ENCODE measurements around the gene DHPS. TPM values are rescaled to one million over a fixed set of nuclear protein-coding genes. Genes with fewer than 3 reads are reported as not detected.
"Not testable (repeated sequence)": the region's sequence is repeated elsewhere in the genome, so short reads cannot be mapped to it uniquely, and the experiment has no call there.

DHPS gene
- total and polyA plus RNA-seq, 2 experiments from 2014 or later, result 50.9 to 68.4 TPM

DNA sequence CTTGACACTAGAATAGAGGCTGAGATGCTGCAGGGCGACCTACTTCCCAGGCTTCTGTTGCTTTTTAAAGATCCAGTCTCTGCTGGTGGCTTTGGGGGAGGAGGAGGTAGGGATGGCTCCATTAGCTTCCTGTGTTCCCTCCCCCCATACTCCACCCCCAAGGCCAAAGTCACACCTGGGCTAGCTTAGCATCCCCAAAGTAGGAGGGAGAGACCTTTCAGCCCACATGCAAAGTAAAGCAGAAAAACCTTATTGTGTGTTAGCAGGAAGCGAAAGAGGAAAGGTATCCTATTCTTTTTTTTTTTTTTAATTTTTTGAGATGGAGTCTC is 45.3 kb upstream of the DHPS start:
- Histone ChIP-seq H2AFZ (no peak overlapping the region), H3K4me3 (no peak overlapping the region), H3F3A (ENCODE audit: insufficient read depth) (peaks cover 24% of the 10 kb centered on the region), H4K20me1 (ENCODE audit: insufficient read depth) (no peaks in the 10 kb centered on the region; the same call in 1 of the 2 replicates), H3K27ac (no peak overlapping the region), H3K4me2 (ENCODE audit: unreplicated experiment) (no peak overlapping the region), H3K27me3 (replicated peaks; ENCODE audit: insufficient read depth) (no peaks in the 10 kb centered on the region), H3K4me1 (ENCODE audit: insufficient read depth) (peaks cover 6% of the 10 kb centered on the region; the same call in 1 of the 2 replicates), H3K36me3 (ENCODE audit: low read depth) (peaks cover 19% of the 10 kb centered on the region; the same call in 1 of the 2 replicates), H3K9me2 (ENCODE audit: insufficient read depth) (no peaks in the 10 kb centered on the region), H3K79me2 (ENCODE audit: insufficient read depth) (peaks cover 51% of the 10 kb centered on the region), H3K9ac (no peak overlapping the region), H3K9me3 (ENCODE audit: low read depth) (no peaks in the 10 kb centered on the region)
- 73 to 83% methylated on average over 2 of the region's 2 CpGs for WGBS, 2 experiments (ENCODE audit: low coverage in 1 of 2, low lambda C conversion rate in 2 of 2, missing lambda C conversion rate in 2 of 2)
- DNase-seq, result no peak
- in situ Hi-C loops (cut with MboI), result no loop called here
- TF ChIP-seq EZH2 (IDR thresholded peaks at IDR 0.05; ENCODE audit: insufficient read depth, poor library complexity, severe bottlenecking) (no peak), EZH2phosphoT487 (IDR thresholded peaks at IDR 0.05; ENCODE audit: insufficient read depth, low read depth) (no peak)

DNA sequence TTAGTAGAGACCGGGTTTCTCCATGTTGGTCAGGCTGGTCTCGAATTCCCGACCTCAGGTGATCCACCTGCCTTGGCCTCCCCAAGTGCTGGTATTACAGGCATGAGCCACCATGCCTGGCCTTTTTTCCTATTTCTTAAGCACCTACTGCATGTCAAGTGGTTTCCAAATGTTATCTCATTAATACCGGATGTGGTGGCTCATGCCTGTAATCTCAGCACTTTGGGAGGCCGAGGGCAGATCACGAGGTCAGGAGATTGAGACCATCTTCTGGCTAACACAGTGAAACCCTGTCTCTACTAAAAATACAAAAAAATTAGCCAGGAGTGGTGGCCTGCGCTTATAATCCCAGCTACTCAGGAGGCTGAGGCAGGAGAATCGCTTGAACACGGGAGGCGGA is 43.9 kb upstream of the DHPS start:
- DNase-seq; H3K4me1 ChIP-seq (ENCODE audit: insufficient read depth); H3K9ac ChIP-seq; H3K9me3 ChIP-seq (ENCODE audit: low read depth); H3K27ac ChIP-seq; in situ Hi-C loops (cut with MboI); H2AFZ ChIP-seq; H3K27me3 ChIP-seq (replicated peaks; ENCODE audit: insufficient read depth); H3K4me3 ChIP-seq; H4K20me1 ChIP-seq (ENCODE audit: insufficient read depth); H3K4me2 ChIP-seq (ENCODE audit: unreplicated experiment); H3K9me2 ChIP-seq (ENCODE audit: insufficient read depth): not testable (repeated sequence)
- H3F3A ChIP-seq (ENCODE audit: insufficient read depth), result peaks cover 31% of the 10 kb centered on the region
- H3K36me3 ChIP-seq (ENCODE audit: low read depth), result peaks cover 12% of the 10 kb centered on the region; the same call in 1 of the 2 replicates
- peaks cover 51% of the 10 kb centered on the region for H3K79me2 ChIP-seq (ENCODE audit: insufficient read depth)
- WGBS, 2 experiments (ENCODE audit: low coverage in 1 of 2, low lambda C conversion rate in 2 of 2, missing lambda C conversion rate in 2 of 2), result 94 to 99% methylated on average over 8 to 10 of the region's 10 CpGs

GRCh38 chr19:12723641-12724426 is 42.2 kb upstream of the DHPS start, which contains the start of gene TNPO2:
Gene TNPO2, minus strand, starts transcription at chr19:12723932. Its CDS starts 2,955 bp downstream, at chr19:12720977.
- Histone ChIP-seq H3K4me1 (ENCODE audit: insufficient read depth) (peaks cover 12% of the 10 kb centered on the region), H3K9me2 (ENCODE audit: insufficient read depth) (no peaks in the 10 kb centered on the region), H3K27ac (peak within 1 kb of the TSS; percentile 90), H3K36me3 (ENCODE audit: low read depth) (peaks cover 4% of the 10 kb centered on the region; the same call in 1 of the 2 replicates), H3K79me2 (ENCODE audit: insufficient read depth) (peaks cover 55% of the 10 kb centered on the region), H3K9me3 (ENCODE audit: low read depth) (no peaks in the 10 kb centered on the region), H4K20me1 (ENCODE audit: insufficient read depth) (no peaks in the 10 kb centered on the region), H3K4me3 (peak within 1 kb of the TSS; percentile 96), H3K4me2 (ENCODE audit: unreplicated experiment) (peak within 1 kb of the TSS; percentile 98), H3K9ac (peak within 1 kb of the TSS; percentile 95), H3F3A (ENCODE audit: insufficient read depth) (peaks cover 36% of the 10 kb centered on the region), H2AFZ (peak within 1 kb of the TSS; percentile 94), H3K27me3 (replicated peaks; ENCODE audit: insufficient read depth) (no peaks in the 10 kb centered on the region)
- 5 to 7% methylated on average over 28 of the region's 28 CpGs for WGBS, 2 experiments (ENCODE audit: low coverage in 1 of 2, low lambda C conversion rate in 2 of 2, missing lambda C conversion rate in 2 of 2)
- TF ChIP-seq EZH2 (IDR thresholded peaks at IDR 0.05; ENCODE audit: insufficient read depth, poor library complexity, severe bottlenecking) (no peak), EZH2phosphoT487 (IDR thresholded peaks at IDR 0.05; ENCODE audit: insufficient read depth, low read depth) (no peak)
- in situ Hi-C loops (cut with MboI), result no loop called here
- peak; percentile 73 for DNase-seq

DNA sequence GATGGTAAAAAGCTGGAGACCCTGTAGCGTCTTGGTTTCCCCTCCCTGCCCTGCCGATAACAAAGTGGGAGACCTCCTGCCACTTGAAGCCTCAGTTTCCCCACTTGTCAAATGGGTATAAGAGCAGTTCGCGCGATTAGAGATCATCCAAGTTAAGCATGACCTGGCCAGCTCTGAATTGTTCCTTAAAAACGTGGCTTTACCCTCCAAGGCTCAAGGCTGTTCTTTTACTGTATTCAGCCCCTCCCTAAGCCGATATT is 41.6 kb upstream of the DHPS start:
- TF ChIP-seq EZH2phosphoT487 (IDR thresholded peaks at IDR 0.05; ENCODE audit: insufficient read depth, low read depth) (no peak), EZH2 (IDR thresholded peaks at IDR 0.05; ENCODE audit: insufficient read depth, poor library complexity, severe bottlenecking) (no peak)
- Histone ChIP-seq H3F3A (ENCODE audit: insufficient read depth) (peaks cover 36% of the 10 kb centered on the region), H3K4me3 (peak overlapping the region; percentile 96), H3K9ac (peak overlapping the region; percentile 95), H3K4me1 (ENCODE audit: insufficient read depth) (peaks cover 16% of the 10 kb centered on the region), H3K79me2 (ENCODE audit: insufficient read depth) (peaks cover 60% of the 10 kb centered on the region), H3K36me3 (ENCODE audit: low read depth) (no peaks in the 10 kb centered on the region), H3K4me2 (ENCODE audit: unreplicated experiment) (peak overlapping the region; percentile 98), H3K27ac (peak overlapping the region; percentile 90), H4K20me1 (ENCODE audit: insufficient read depth) (no peaks in the 10 kb centered on the region), H2AFZ (peak overlapping the region; percentile 94), H3K9me3 (ENCODE audit: low read depth) (no peaks in the 10 kb centered on the region), H3K9me2 (ENCODE audit: insufficient read depth) (no peaks in the 10 kb centered on the region), H3K27me3 (replicated peaks; ENCODE audit: insufficient read depth) (no peaks in the 10 kb centered on the region)
- in situ Hi-C loops (cut with MboI), result no loop called here
- DNase-seq, result peak; percentile 53
- 1 to 3% methylated on average over 7 of the region's 7 CpGs for WGBS, 2 experiments (ENCODE audit: low coverage in 1 of 2, low lambda C conversion rate in 2 of 2, missing lambda C conversion rate in 2 of 2)
